HUES64 (cell line): ENCODE data around the gene PGM1.

Source experiments
- H3K27ac ChIP-seq: 2 replicates; pipeline ENCODE4 v1.7.0; 2013; ENCODE audit warnings: low read depth, low read length, inconsistent platforms
- H3K27me3 ChIP-seq: 2 replicates; pipeline ENCODE4 v1.6.1; 2013; ENCODE audit warnings: mild to moderate bottlenecking, low read length; ENCODE audit not compliant: insufficient read depth
- H3K36me3 ChIP-seq: 2 replicates; pipeline ENCODE4 v1.6.1; 2013; ENCODE audit warnings: mild to moderate bottlenecking, low read length; ENCODE audit not compliant: insufficient read depth
- H3K4me1 ChIP-seq: 2 replicates; pipeline ENCODE4 v1.6.1; 2013; ENCODE audit warnings: mild to moderate bottlenecking, low read length, moderate library complexity; ENCODE audit not compliant: insufficient read depth
- H3K4me3 ChIP-seq: 2 replicates; pipeline ENCODE4 v1.5.1; 2013; ENCODE audit warnings: mild to moderate bottlenecking, low read length, moderate library complexity
- H3K9ac ChIP-seq: 2 replicates; pipeline ENCODE4 v1.6.1; 2013; ENCODE audit warnings: mild to moderate bottlenecking, low read depth, low read length
- H3K9me3 ChIP-seq: 2 replicates; pipeline ENCODE4 v1.6.1; 2013; ENCODE audit warnings: low read depth, low read length; ENCODE audit not compliant: insufficient read depth
- WGBS: fragments of 150-250, 120-280 bp; methylation state at CpG from one replicate; pipeline ENCODE4 v1.1.7; 2013; ENCODE audit warnings: missing lambda C conversion rate; 5-methylcytosine and 5-hydroxymethylcytosine counted together

The PGM1 gene

DNA sequence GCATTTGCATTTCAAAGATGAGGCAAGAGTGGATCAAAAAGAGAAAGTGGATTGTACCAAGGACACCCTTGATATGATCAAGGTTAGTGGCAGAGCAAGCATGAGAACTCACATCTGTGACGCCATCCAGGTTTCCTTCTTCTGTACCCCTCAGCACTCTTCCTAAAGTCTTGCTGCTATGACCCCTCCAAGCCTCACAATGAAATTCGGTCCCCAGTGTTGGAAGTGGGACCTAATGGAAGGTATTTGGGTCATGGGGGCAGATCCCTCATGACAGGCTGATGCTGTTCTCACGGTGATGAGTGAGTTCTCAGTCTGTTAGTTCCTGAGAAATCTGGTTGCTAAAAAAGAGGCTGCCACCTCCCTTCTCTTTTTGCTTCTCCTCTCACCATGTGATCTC, 86.4 kb downstream of the PGM1 start:
- peaks cover 4% of the 10 kb centered on the region; the same call in 1 of the 2 replicates for H3K9me3 ChIP-seq
- H3K4me3 ChIP-seq = no peak overlapping the region
- H3K4me1 ChIP-seq = peaks cover 12% of the 10 kb centered on the region; the same call in 1 of the 2 replicates
- no peaks in the 10 kb centered on the region for H3K36me3 ChIP-seq
- 95% methylated on average over 3 of the region's 3 CpGs for WGBS
- H3K27ac ChIP-seq = no peak overlapping the region
- H3K27me3 ChIP-seq = no peaks in the 10 kb centered on the region
- H3K9ac ChIP-seq = no peak overlapping the region

DNA sequence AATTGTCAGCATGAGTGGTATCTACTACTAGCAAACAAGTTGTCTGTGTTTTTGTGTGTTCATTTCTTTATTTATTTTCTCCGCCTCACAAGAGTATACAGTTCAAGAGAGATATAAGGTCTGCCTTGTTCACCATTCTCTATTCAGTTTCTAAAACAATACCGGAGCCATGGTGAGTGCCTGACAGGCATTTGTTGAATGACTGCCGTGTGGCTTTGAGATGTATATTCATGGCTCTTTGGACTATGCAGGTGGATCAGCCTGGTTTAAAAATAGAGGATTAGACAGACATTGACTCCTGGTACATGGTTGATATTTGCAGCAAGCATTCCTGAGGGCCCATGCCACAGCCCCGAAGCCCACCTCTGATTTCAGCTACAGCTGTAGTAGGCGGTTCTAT, 89.7 kb downstream of the PGM1 start:
- peaks cover 4% of the 10 kb centered on the region; the same call in 1 of the 2 replicates for H3K9me3 ChIP-seq
- no peak overlapping the region for H3K9ac ChIP-seq
- WGBS = 85% methylated on average over 4 of the region's 5 CpGs
- no peaks in the 10 kb centered on the region for H3K36me3 ChIP-seq
- no peaks in the 10 kb centered on the region for H3K27me3 ChIP-seq
- H3K27ac ChIP-seq = no peak overlapping the region
- H3K4me1 ChIP-seq = 0 out of 2 replicates have a peak, but pooled peaks cover 4% of the 10 kb centered on the region
- H3K4me3 ChIP-seq = no peak overlapping the region

DNA sequence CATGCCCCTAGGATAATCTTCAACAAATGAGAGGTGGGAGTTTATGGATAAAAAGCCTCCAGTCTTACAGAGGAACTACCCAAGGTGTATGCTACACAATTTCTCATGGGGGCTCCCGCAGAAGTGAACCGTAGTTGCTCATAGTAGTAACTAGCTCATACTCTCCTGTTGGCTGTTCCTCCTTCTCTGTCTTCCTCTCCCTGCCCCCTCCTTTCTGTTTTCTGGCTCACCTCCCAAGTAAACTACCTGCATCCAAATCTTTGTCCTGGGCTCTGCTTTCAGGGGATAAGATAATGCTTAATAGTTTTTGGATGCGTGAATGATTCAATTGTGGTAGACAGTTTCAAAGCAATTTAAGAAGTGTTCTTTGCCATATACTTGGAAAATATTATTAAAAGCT, 90.5 kb downstream of the PGM1 start:
- 95% methylated on average over 3 of the region's 3 CpGs for WGBS
- H3K27ac ChIP-seq = no peak overlapping the region
- no peak overlapping the region for H3K4me3 ChIP-seq
- H3K36me3 ChIP-seq = no peaks in the 10 kb centered on the region
- H3K9ac ChIP-seq = no peak overlapping the region
- H3K9me3 ChIP-seq = peaks cover 4% of the 10 kb centered on the region; the same call in 1 of the 2 replicates
- 0 out of 2 replicates have a peak, but pooled peaks cover 4% of the 10 kb centered on the region for H3K4me1 ChIP-seq
- no peaks in the 10 kb centered on the region for H3K27me3 ChIP-seq

- H3K27me3 ChIP-seq = no peaks in the 10 kb centered on the region
- H3K4me1 ChIP-seq = 0 out of 2 replicates have a peak, but pooled peaks cover 4% of the 10 kb centered on the region
- no peaks in the 10 kb centered on the region for H3K36me3 ChIP-seq
- H3K27ac ChIP-seq = no peak overlapping the region
- WGBS = 95% methylated on average over 1 of the region's 1 CpG
- no peak overlapping the region for H3K4me3 ChIP-seq
- no peaks in the 10 kb centered on the region for H3K9me3 ChIP-seq
- no peak overlapping the region for H3K9ac ChIP-seq
Measured at GRCh38 chr1:63686696-63687095, 93.5 kb downstream of the PGM1 start.

- WGBS = 94% methylated on average over 6 of the region's 6 CpGs
- Histone ChIP-seq H3K4me1 (0 out of 2 replicates have a peak, but pooled peaks cover 3% of the 10 kb centered on the region), H3K9me3 (no peaks in the 10 kb centered on the region), H3K27ac (no peak overlapping the region), H3K27me3 (no peaks in the 10 kb centered on the region), H3K36me3 (no peaks in the 10 kb centered on the region), H3K4me3 (no peak overlapping the region), H3K9ac (no peak overlapping the region)
Measured at GRCh38 chr1:63688302-63688890, 95.2 kb downstream of the PGM1 start.

DNA sequence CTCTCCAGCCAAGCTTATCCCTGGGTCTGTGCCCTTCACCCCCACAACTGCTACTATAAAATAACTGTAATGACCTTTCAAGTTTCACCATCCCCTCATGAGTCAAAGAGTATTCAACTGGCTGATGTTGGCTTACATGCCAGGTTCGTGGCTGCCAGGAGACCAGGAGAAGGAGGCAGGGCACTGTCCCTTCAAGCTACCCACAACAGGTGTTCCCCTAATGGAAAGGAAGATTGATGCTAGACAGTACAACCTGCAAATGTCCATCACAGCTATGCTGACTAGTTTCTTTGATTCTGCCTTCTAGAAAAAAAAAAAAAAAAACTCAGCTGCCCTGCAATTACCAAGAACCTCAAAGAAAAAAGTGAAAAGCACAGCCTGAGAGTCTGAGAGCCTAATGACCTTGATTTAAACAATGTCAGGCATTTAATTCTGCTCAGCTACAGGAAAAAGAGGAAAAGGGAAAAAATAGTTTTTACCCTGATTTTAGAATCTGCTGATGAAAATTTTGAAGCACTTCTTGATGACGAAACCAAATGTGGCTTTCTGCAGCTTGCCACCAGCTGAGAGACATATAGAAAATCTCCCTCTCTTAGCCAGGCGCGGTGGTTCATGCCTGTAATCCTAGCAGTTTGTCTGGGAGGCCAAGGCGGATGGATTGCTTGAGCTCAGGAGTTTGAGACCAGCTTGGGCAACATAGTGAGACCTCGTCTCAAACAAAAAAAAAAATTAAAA, 97.9 kb downstream of the PGM1 start:
- Histone ChIP-seq H3K36me3 (no peaks in the 10 kb centered on the region), H3K4me3 (no peak overlapping the region), H3K9me3 (no peaks in the 10 kb centered on the region), H3K4me1 (0 out of 2 replicates have a peak, but pooled peaks cover 3% of the 10 kb centered on the region), H3K27me3 (no peaks in the 10 kb centered on the region), H3K9ac (no peak overlapping the region), H3K27ac (no peak overlapping the region)
- WGBS = 77% methylated on average over 6 of the region's 6 CpGs

DNA sequence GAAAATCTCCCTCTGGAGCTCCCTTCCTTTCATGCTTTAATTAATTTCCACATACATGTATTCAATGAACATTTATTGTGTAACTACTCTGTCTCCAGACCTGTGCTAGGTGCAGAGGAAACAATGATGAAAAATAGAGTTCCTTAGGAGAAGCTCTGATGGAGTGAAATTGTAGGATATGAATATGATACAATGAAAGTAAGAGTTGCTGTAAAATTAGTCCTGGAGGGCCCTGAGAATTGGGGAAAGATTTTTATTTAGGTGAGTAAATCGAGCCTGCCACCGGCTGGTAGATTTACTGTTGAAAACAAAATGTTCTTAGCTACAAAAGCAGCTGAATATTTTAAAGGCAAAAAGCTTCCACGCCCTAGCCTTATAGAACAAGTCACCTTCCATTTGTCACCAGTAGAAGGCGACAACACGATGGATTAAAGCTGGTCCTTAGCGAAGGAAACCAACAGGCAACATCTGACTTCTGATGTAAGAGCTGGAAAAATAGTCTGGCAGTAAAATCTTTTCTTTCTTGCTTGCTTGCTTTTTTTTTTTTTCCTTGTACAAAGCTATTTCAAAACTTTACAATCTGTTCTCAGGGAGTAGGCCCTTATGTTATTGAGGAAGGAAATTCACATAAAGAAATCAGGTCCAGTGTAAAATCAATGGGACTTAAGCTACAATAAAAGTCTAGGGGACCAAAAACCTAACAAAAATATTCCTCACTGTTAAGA, 98.7 kb downstream of the PGM1 start:
- Histone ChIP-seq H3K4me3 (no peak overlapping the region), H3K4me1 (0 out of 2 replicates have a peak, but pooled peaks cover 3% of the 10 kb centered on the region), H3K36me3 (no peaks in the 10 kb centered on the region), H3K9me3 (no peaks in the 10 kb centered on the region), H3K9ac (no peak overlapping the region), H3K27ac (no peak overlapping the region), H3K27me3 (no peaks in the 10 kb centered on the region)
- 5% methylated on average over 6 of the region's 6 CpGs for WGBS

GRCh38 chr1:63693944-63694571, 100.8 kb downstream of the PGM1 start:
- no peaks in the 10 kb centered on the region for H3K36me3 ChIP-seq
- WGBS = 92% methylated on average over 2 of the region's 2 CpGs
- no peaks in the 10 kb centered on the region for H3K9me3 ChIP-seq
- 0 out of 2 replicates have a peak, but pooled peaks cover 3% of the 10 kb centered on the region for H3K4me1 ChIP-seq
- no peak overlapping the region for H3K4me3 ChIP-seq
- H3K9ac ChIP-seq = no peak overlapping the region
- no peaks in the 10 kb centered on the region for H3K27me3 ChIP-seq
- H3K27ac ChIP-seq = no peak overlapping the region

DNA sequence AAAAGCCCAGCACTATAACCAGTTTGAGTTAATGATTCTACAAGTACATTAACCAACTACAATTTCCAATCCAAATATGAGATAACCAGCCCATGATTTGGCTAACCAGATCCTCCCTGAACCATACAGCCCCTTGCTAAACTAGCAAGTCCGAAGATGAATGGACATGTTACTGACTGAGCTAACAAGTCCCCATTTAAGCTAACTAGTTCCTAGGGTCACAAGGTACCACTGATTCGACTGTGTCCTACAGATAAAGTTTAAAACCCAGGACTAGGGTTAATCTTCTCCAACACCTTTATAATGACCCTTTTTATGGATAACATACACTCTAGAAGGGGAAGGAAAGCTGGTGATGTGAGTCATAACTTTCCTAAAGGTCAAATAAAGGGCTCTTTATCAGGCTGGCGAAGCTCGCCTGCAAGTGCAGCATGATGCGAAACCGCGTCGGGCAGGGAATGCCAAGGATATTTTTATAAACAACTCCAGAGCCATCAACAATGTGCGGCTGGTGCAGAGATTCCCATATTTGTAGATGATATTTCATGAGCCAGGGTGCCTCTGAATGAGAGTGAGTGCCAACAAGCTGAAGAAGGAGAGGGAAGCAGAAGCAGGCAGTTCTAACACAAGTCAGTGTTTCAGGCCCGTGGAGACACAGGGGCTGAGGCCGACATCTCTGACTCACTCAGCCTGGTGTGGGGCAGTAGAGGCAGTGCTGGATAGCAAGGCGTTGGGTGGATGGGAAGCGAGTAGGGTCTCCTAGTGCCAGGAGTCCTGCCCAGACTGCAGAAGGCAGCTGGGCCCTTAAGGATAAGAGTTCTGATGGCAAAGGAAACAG, 105.0 kb downstream of the PGM1 start:
- 90% methylated on average over 13 of the region's 13 CpGs for WGBS
- no peak overlapping the region for H3K9ac ChIP-seq
- peaks cover 2% of the 10 kb centered on the region; the same call in 1 of the 2 replicates for H3K4me1 ChIP-seq
- no peak overlapping the region for H3K27ac ChIP-seq
- H3K9me3 ChIP-seq = no peaks in the 10 kb centered on the region
- H3K4me3 ChIP-seq = no peak overlapping the region
- no peaks in the 10 kb centered on the region for H3K36me3 ChIP-seq
- H3K27me3 ChIP-seq = no peaks in the 10 kb centered on the region

GRCh38 chr1:63701187-63701586, 108.0 kb downstream of the PGM1 start:
- WGBS = 92% methylated on average over 6 of the region's 6 CpGs
- H3K27ac ChIP-seq = no peak overlapping the region
- no peak overlapping the region for H3K4me3 ChIP-seq
- H3K9ac ChIP-seq = no peak overlapping the region
- H3K27me3 ChIP-seq = no peaks in the 10 kb centered on the region
- H3K9me3 ChIP-seq = no peaks in the 10 kb centered on the region
- H3K36me3 ChIP-seq = no peaks in the 10 kb centered on the region
- H3K4me1 ChIP-seq = peaks cover 9% of the 10 kb centered on the region
